Keratinocyte (primary cell): ENCODE measurements around the gene NRDE2. TPM values are rescaled to one million over a fixed set of nuclear protein-coding genes. Genes with fewer than 3 reads are reported as not detected.

Experiments used
- DNase-seq: peaks from one replicate; pipeline ENCODE4 v3.0.0-alpha.2; 2011; ENCODE audit warnings: low read depth, missing footprints, low spot score
- FAIRE-seq: peaks from 2 replicates; lab custom pipeline; 2011; peaks lifted over from hg19 to GRCh38; lab: Jason Lieb, UNC
- H2AFZ ChIP-seq: 2 replicates; pipeline ENCODE4 v1.6.0; 2012; ENCODE audit warnings: low read length, control low read depth, inconsistent platforms; ENCODE audit not compliant: control insufficient read depth
- H3K27ac ChIP-seq: 2 replicates; pipeline ENCODE4 v1.5.1; 2011; ENCODE audit warnings: low read length; ENCODE audit not compliant: control insufficient read depth, insufficient read depth
- H3K27me3 ChIP-seq: 3 replicates; pipeline ENCODE4 v1.6.0; 2011; ENCODE audit warnings: low read length; ENCODE audit not compliant: control insufficient read depth, insufficient read depth; ENCODE audit errors: extremely low read depth
- H3K36me3 ChIP-seq, 2 experiments: 2 replicates in 1 of 2; 3 replicates in 1 of 2; pipeline ENCODE4 v1.5.1; 2011; ENCODE audit warnings: low read length in 2 of 2, mild to moderate bottlenecking in 1 of 2; ENCODE audit not compliant: control insufficient read depth in 2 of 2, insufficient read depth in 2 of 2; ENCODE audit errors: extremely low read depth in 1 of 2
- H3K4me1 ChIP-seq: 3 replicates; pipeline ENCODE4 v1.5.1; 2011; ENCODE audit warnings: low read length; ENCODE audit not compliant: control insufficient read depth, insufficient read depth; ENCODE audit errors: extremely low read depth
- H3K4me2 ChIP-seq: 3 replicates; pipeline ENCODE4 v1.6.0; 2011; ENCODE audit warnings: low read depth, low read length; ENCODE audit not compliant: control insufficient read depth, insufficient read depth; ENCODE audit errors: extremely low read depth
- H3K4me3 ChIP-seq, 3 experiments: fragments of 200-600 bp in 1 of 3; sonication (generic) in 1 of 3; 2 replicates in 2 of 3; 3 replicates in 1 of 3; pipeline ENCODE4 v1.5.1; 2011 to 2016; ENCODE audit warnings: low read length in 3 of 3, mild to moderate bottlenecking in 3 of 3, control low read depth in 2 of 3, inconsistent platforms in 1 of 3, low read depth in 1 of 3, mixed read lengths in 1 of 3, mixed run types in 1 of 3, moderate library complexity in 1 of 3; ENCODE audit not compliant: control insufficient read depth in 2 of 3, insufficient read depth in 2 of 3; ENCODE audit errors: extremely low read depth in 1 of 3
- H3K79me2 ChIP-seq: 2 replicates; pipeline ENCODE4 v1.6.0; 2012; ENCODE audit warnings: low read length; ENCODE audit not compliant: control insufficient read depth, insufficient read depth
- H3K9ac ChIP-seq: 3 replicates; pipeline ENCODE4 v1.6.0; 2011; ENCODE audit warnings: low read length; ENCODE audit not compliant: control insufficient read depth, insufficient read depth; ENCODE audit errors: extremely low read depth
- H3K9me1 ChIP-seq: 3 replicates; pipeline ENCODE4 v1.6.0; 2011; ENCODE audit warnings: low read length; ENCODE audit not compliant: control insufficient read depth, insufficient read depth; ENCODE audit errors: extremely low read depth
- H3K9me3 ChIP-seq: 2 replicates; pipeline ENCODE4 v1.5.1; 2012; ENCODE audit warnings: low read depth, low read length; ENCODE audit not compliant: control insufficient read depth
- H4K20me1 ChIP-seq: 3 replicates; pipeline ENCODE4 v1.6.0; 2011; ENCODE audit warnings: low read length; ENCODE audit not compliant: control insufficient read depth, insufficient read depth; ENCODE audit errors: extremely low read depth
- EZH2 ChIP-seq: IDR thresholded peaks from one replicate; pipeline ENCODE4 v1.6.1; 2012; ENCODE audit warnings: inconsistent platforms, mild to moderate bottlenecking, low read length, moderate library complexity
- dilution Hi-C: fragments of 300-500 bp; cut with MboI; formaldehyde crosslinking; loops from one replicate; pipeline ENCODE4 v1.7.0; 2020; ENCODE audit warnings: low sequenced_read_pairs; ENCODE audit not compliant: extremely low pct_ligation_motif_present
- polyA plus RNA-seq, 5 experiments: library from polyadenylated mRNA; depleted of rRNA in 3 of 5; stranded (reverse) in 3 of 5; stranded (forward) in 1 of 5; unstranded in 1 of 5; fragments of >200 nt; gene quantifications; 1 replicate in 1 of 5; 2 replicates in 3 of 5; 3 replicates in 1 of 5; pipeline versions ENCODE4 v1.2.1 to v1.2.3, GENCODE V29; 2011 to 2012; ENCODE audit warnings: missing spikeins in 2 of 5, low read depth in 1 of 5, low replicate concordance in 1 of 5
- TF ChIP-seq, protein P1 (sequence below), 3 experiments: IDR thresholded peaks in 1 of 3; conservative IDR thresholded peaks in 1 of 3; optimal IDR thresholded peaks in 1 of 3; 2 replicates in 2 of 3; 3 replicates in 1 of 3; pipeline versions ENCODE3 to v1.5.1; 2011; ENCODE audit warnings: low read length in 3 of 3, mild to moderate bottlenecking in 3 of 3, moderate library complexity in 2 of 3, control low read depth in 1 of 3, inconsistent platforms in 1 of 3; ENCODE audit not compliant: insufficient read depth in 2 of 3; ENCODE audit errors: extremely low read depth in 1 of 3

NRDE2 gene
- polyA plus RNA-seq, 1 donor (not counting 4 experiments of a cell fraction or from before 2014, with no cell fraction given) = 9.2 TPM

DNA sequence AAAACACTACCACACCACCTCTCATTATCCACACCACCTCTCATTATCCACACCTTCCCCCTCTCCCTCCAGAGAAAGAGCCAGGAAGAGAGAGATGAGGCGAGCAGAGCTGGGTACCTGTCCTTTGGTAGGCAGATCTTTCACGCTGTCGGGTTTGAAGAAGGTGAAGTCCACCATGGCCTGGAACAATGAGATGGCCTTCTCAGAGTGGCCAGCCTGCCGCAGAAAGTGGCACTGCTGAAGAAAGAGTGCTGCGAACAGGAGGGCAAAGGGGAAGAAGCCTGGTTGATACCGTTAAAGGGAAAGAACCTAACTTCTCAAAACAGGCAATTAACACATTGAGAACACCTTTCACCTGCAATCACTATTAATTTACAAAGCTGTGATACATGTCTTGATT is 30.6 kb downstream of the NRDE2 start:
- Histone ChIP-seq H3K4me2 (no peak overlapping the region), H2AFZ (no peak overlapping the region), H3K9me3 (no peaks in the 10 kb centered on the region), H3K36me3 (peaks cover 4 to 10% of the 10 kb centered on the region in 2 experiments), H3K4me3 (no peak overlapping the region), H3K9ac (no peak overlapping the region), H3K27me3 (no peaks in the 10 kb centered on the region), H4K20me1 (no peaks in the 10 kb centered on the region), H3K4me1 (no peaks in the 10 kb centered on the region), H3K79me2 (no peaks in the 10 kb centered on the region), H3K27ac (no peak overlapping the region), H3K9me1 (no peaks in the 10 kb centered on the region)
- FAIRE-seq (no peak), DNase-seq (no peak)
- dilution Hi-C loops = no loop called here
- TF ChIP-seq, protein P1, sequence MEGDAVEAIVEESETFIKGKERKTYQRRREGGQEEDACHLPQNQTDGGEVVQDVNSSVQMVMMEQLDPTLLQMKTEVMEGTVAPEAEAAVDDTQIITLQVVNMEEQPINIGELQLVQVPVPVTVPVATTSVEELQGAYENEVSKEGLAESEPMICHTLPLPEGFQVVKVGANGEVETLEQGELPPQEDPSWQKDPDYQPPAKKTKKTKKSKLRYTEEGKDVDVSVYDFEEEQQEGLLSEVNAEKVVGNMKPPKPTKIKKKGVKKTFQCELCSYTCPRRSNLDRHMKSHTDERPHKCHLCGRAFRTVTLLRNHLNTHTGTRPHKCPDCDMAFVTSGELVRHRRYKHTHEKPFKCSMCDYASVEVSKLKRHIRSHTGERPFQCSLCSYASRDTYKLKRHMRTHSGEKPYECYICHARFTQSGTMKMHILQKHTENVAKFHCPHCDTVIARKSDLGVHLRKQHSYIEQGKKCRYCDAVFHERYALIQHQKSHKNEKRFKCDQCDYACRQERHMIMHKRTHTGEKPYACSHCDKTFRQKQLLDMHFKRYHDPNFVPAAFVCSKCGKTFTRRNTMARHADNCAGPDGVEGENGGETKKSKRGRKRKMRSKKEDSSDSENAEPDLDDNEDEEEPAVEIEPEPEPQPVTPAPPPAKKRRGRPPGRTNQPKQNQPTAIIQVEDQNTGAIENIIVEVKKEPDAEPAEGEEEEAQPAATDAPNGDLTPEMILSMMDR (optimal IDR thresholded peaks at IDR 0.05 in 1 of 3, IDR thresholded peaks at IDR 0.05 in 1 of 3, conservative IDR thresholded peaks at IDR 0.05 in 1 of 3; ENCODE audit: extremely low read depth in 1 of 3, insufficient read depth in 2 of 3, low read length in 3 of 3) = no peak
- no peak for TF ChIP-seq EZH2

DNA sequence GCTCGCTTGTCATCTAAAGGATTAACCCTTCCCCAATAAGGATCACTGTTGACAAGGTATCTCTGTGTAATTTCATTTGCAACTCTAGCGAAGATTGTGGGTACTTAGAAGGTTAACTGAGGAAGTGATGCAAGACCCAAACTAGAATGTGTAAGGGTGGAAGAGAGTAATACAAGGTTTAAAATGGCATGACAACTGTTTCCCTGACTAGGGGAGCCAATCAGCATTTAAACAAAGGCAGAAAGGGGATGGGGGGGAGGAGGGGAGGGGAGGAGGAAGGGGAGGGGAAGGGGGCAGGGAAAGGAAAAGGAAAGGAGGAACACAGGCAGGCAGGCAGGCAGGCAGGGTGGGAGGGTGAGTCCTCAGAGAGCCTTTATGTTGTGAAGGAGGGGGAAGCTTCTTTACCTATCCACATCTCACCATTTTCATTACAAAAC is 31.1 kb downstream of the NRDE2 start:
- dilution Hi-C loops = no loop called here
- Histone ChIP-seq H3K27ac (no peak overlapping the region), H3K27me3 (no peaks in the 10 kb centered on the region), H3K9me3 (no peaks in the 10 kb centered on the region), H3K4me2 (no peak overlapping the region), H2AFZ (no peak overlapping the region), H3K36me3 (peaks cover 4 to 10% of the 10 kb centered on the region in 2 experiments), H3K4me1 (no peaks in the 10 kb centered on the region), H3K4me3 (no peak overlapping the region), H4K20me1 (no peaks in the 10 kb centered on the region), H3K79me2 (no peaks in the 10 kb centered on the region), H3K9ac (no peak overlapping the region), H3K9me1 (no peaks in the 10 kb centered on the region)
- DNase-seq (no peak), FAIRE-seq (no peak)
- TF ChIP-seq, protein P1 (optimal IDR thresholded peaks at IDR 0.05 in 1 of 3, IDR thresholded peaks at IDR 0.05 in 1 of 3, conservative IDR thresholded peaks at IDR 0.05 in 1 of 3; ENCODE audit: extremely low read depth in 1 of 3, insufficient read depth in 2 of 3, low read length in 3 of 3) = no peak
- TF ChIP-seq EZH2 = no peak
